GM12878 (cell line): ENCODE results near the gene SLC25A17. TPM values are rescaled to one million over a fixed set of nuclear protein-coding genes. Genes with fewer than 3 reads are reported as not detected.

Source experiments
- ATAC-seq: fragments of 200-7000 bp; cut with Tn5 transposase; 3 replicates; pipeline ENCODE4 v1.9.1; 2020; ENCODE audit warnings: mild to moderate bottlenecking, moderate library complexity
- BruUV-seq: library from RNA; stranded (reverse); fragments of 400-500 nt; replicated peaks from 2 replicates; lab custom pipeline; 2021; lab: Mats Ljungman, UMichigan
- CTCF ChIA-PET: fragments of 300-600 bp; sonication (Branson Sonifier 250); formaldehyde crosslinking; extraction: SDS; loops from one replicate; lab custom pipeline; 2021; ENCODE audit warnings: inconsistent platforms; lab: Yijun Ruan, JAX
- POLR2A ChIA-PET: fragments of 350-600 bp; formaldehyde crosslinking; extraction: SDS; loops from one replicate; lab custom pipeline; 2021; ENCODE audit warnings: inconsistent platforms; lab: Charles Lee
- RAD21 ChIA-PET: fragments of 300-600 bp; sonication (Branson Sonifier 250); formaldehyde crosslinking; loops from one replicate; lab custom pipeline; 2023; ENCODE audit warnings: antibody characterized with exemption; ENCODE audit not compliant: unreplicated experiment; lab: Charles Lee
- SMC1A ChIA-PET: fragments of 300-600 bp; sonication (Branson Sonifier 250); formaldehyde crosslinking; loops from one replicate; lab custom pipeline; 2023; ENCODE audit not compliant: unreplicated experiment, uncharacterized antibody; lab: Charles Lee
- DNase-seq: peaks from one replicate; pipeline ENCODE4 v3.0.0-alpha.2; 2011; ENCODE audit warnings: low read depth, low spot score
- FAIRE-seq: peaks from 3 replicates; lab custom pipeline; 2011; peaks lifted over from hg19 to GRCh38; lab: Jason Lieb, UNC
- H2AFZ ChIP-seq: 2 replicates; pipeline ENCODE4 v1.6.0; 2011; ENCODE audit warnings: low read depth, low read length, control low read depth; ENCODE audit not compliant: control insufficient read depth
- H3K27ac ChIP-seq: 2 replicates; pipeline ENCODE4 v1.5.1; 2011; ENCODE audit warnings: control low read depth; ENCODE audit not compliant: control insufficient read depth, insufficient read depth
- H3K27me3 ChIP-seq, 2 experiments: replicated peaks in 1 of 2; 2 replicates each; pipeline versions ENCODE4 v1.6.0 to v1.6.1; 2011; ENCODE audit warnings: low read length in 1 of 2; ENCODE audit not compliant: control insufficient read depth in 2 of 2, insufficient read depth in 2 of 2
- H3K36me3 ChIP-seq, 2 experiments: 2 replicates each; pipeline ENCODE4 v1.5.1; 2011; ENCODE audit warnings: low read length in 1 of 2; ENCODE audit not compliant: control insufficient read depth in 2 of 2, insufficient read depth in 2 of 2
- H3K4me1 ChIP-seq: 2 replicates; pipeline ENCODE4 v1.6.1; 2011; ENCODE audit warnings: mild to moderate bottlenecking, low read length, moderate library complexity, mixed read lengths; ENCODE audit not compliant: control insufficient read depth, insufficient read depth
- H3K4me2 ChIP-seq: 2 replicates; pipeline ENCODE4 v1.6.0; 2011; ENCODE audit warnings: control low read depth; ENCODE audit not compliant: control insufficient read depth, insufficient read depth
- H3K4me3 ChIP-seq: fragments of 200-600 bp; sonication (generic); 2 replicates; pipeline ENCODE4 v1.5.1; 2016
- H3K79me2 ChIP-seq: 2 replicates; pipeline ENCODE4 v1.6.0; 2011; ENCODE audit warnings: low read length; ENCODE audit not compliant: control insufficient read depth, insufficient read depth
- H3K9ac ChIP-seq: 2 replicates; pipeline ENCODE4 v1.8.0; 2011; ENCODE audit warnings: low read length, control low read depth, mixed read lengths; ENCODE audit not compliant: control insufficient read depth, insufficient read depth
- H3K9me3 ChIP-seq: replicated peaks from 3 replicates; pipeline ENCODE4 v1.5.1; 2011; ENCODE audit warnings: mild to moderate bottlenecking, low read length; ENCODE audit not compliant: control insufficient read depth, insufficient read depth
- H4K20me1 ChIP-seq: 2 replicates; pipeline ENCODE4 v1.6.0; 2011; ENCODE audit not compliant: control insufficient read depth, insufficient read depth
- KAT2A ChIP-seq: conservative IDR thresholded peaks from 2 replicates; pipeline ENCODE4 v1.6.1; 2011; ENCODE audit warnings: low read depth, low read length; ENCODE audit not compliant: control insufficient read depth
- NR2C2 ChIP-seq: IDR thresholded peaks from 2 replicates; pipeline ENCODE4 v1.6.1; 2011; ENCODE audit warnings: borderline replicate concordance, low read depth; ENCODE audit not compliant: control insufficient read depth, insufficient read length
- POLR2A ChIP-seq: IDR thresholded peaks from 2 replicates; pipeline ENCODE4 v1.6.1; 2011; ENCODE audit warnings: low read depth, mild to moderate bottlenecking, low read length
- RAD51 ChIP-seq: fragments of 450-650 bp; IDR thresholded peaks from 2 replicates; pipeline ENCODE4 v1.6.1; 2016; ENCODE audit warnings: moderate library complexity, mild to moderate bottlenecking, inconsistent platforms
- SMAD1 ChIP-seq: fragments of 450-650 bp; IDR thresholded peaks from 2 replicates; pipeline ENCODE4 v1.6.1; 2018; ENCODE audit warnings: mild to moderate bottlenecking, low read depth; ENCODE audit not compliant: partially characterized antibody
- SPI1 ChIP-seq: IDR thresholded peaks from 2 replicates; pipeline ENCODE4 v1.6.1; 2011; ENCODE audit warnings: low read depth, mild to moderate bottlenecking, low read length, moderate library complexity, borderline replicate concordance; ENCODE audit not compliant: insufficient read depth
- SREBF2 ChIP-seq: IDR thresholded peaks from 2 replicates; pipeline ENCODE4 v1.6.1; 2012; ENCODE audit warnings: mild to moderate bottlenecking, low read length
- TCF3 ChIP-seq: IDR thresholded peaks from 2 replicates; pipeline ENCODE4 v1.6.1; 2012; ENCODE audit warnings: low read depth, mild to moderate bottlenecking, low read length, borderline replicate concordance; ENCODE audit not compliant: insufficient read depth
- ZNF207 ChIP-seq: fragments of 450-650 bp; IDR thresholded peaks from 2 replicates; pipeline ENCODE4 v1.6.1; 2014; ENCODE audit warnings: antibody characterized with exemption, mild to moderate bottlenecking, borderline replicate concordance
- ZNF24 ChIP-seq: fragments of 450-650 bp; IDR thresholded peaks from 2 replicates; pipeline ENCODE4 v1.6.1; 2017; ENCODE audit warnings: antibody characterized with exemption, mild to moderate bottlenecking
- WGBS: methylation state at CpG from one replicate; pipeline ENCODE4 v1.1.6; 2016; ENCODE audit warnings: low lambda C conversion rate; ENCODE audit not compliant: insufficient replicate concordance, insufficient coverage; ENCODE audit errors: missing lambda C conversion rate; 5-methylcytosine and 5-hydroxymethylcytosine counted together
- in situ Hi-C: fragments of 300-500 bp; cut with MboI; formaldehyde crosslinking; loops from 9 replicates; pipeline ENCODE4 v1.14.3; 2018; ENCODE audit warnings: mixed read lengths
- intact Hi-C: fragments of 100-400 bp; cut with micrococcal nuclease; formaldehyde crosslinking; loops from one replicate; pipeline ENCODE4 v1.14.2; 2022; ENCODE audit not compliant: unreplicated experiment
- polyA plus RNA-seq, 11 experiments: library from polyadenylated mRNA; depleted of rRNA in 4 of 11; unstranded in 6 of 11; stranded (reverse) in 5 of 11; fragments of >200 nt; fragmentation: Nextera tagmentation in 4 of 11; fragmentation: Illumina TruSeq in 1 of 11; extraction: Ambion mirVana in 4 of 11; extraction: Trizol in 1 of 11; gene quantifications; 1 replicate in 1 of 11; 2 replicates in 10 of 11; pipeline versions ENCODE4 v1.2.1 to v1.2.3, GENCODE V29; 2011 to 2016; ENCODE audit warnings: inconsistent platforms in 2 of 11, missing spikeins in 2 of 11, low read depth in 1 of 11
- total RNA-seq, 4 experiments: library from RNA; depleted of rRNA in 3 of 4; stranded (reverse); fragments of >200 nt in 3 of 4; fragmentation: Illumina TruSeq in 1 of 4; extraction: Trizol in 1 of 4; gene quantifications; 2 replicates each; pipeline versions ENCODE4 v1.2.1 to v1.2.3, GENCODE V29; 2013 to 2021
- TF ChIP-seq, protein P1 (sequence below): IDR thresholded peaks from 2 replicates; pipeline ENCODE4 v1.6.1; 2012; ENCODE audit warnings: low read depth, low read length, improper control_type of control experiment
- TF ChIP-seq, protein P2 (sequence below): fragments of 450-650 bp; IDR thresholded peaks from 2 replicates; pipeline ENCODE4 v1.6.1; 2017; ENCODE audit warnings: borderline replicate concordance
- TF ChIP-seq, protein P3 (sequence below): IDR thresholded peaks from 2 replicates; pipeline ENCODE4 v1.6.1; 2011; ENCODE audit warnings: low read depth, low read length, improper control_type of control experiment, borderline replicate concordance

SLC25A17 gene
- total and polyA plus RNA-seq, 10 of the 15 experiments (the other 5 are each of a cell fraction or from before 2014, with no cell fraction given) = 37.5 to 113 (median 62.3) TPM

DNA sequence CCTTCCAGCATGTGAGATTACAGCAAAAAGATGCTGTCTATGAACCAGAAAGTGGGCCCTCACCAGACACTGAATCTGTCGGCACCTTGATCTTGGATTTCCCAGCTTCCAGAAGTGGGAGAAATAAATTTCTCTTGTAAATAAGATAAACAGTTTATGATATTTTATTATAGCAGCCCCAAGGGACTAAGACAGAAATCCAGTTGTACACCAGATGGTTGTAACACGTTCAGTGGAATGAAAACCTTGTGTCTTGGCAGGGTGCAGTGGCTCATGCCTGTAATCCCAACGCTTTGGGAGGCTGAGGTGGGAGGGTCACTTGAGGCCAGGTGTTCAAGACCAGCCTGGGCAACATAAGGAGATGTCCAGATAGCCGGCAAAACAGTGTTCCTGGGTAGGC lies 78.0 kb downstream of the SLC25A17 start:
- ChIA-PET CTCF (no interaction called here), POLR2A (no interaction called here)

More for the DNA sequence above, 78.0 kb downstream of the SLC25A17 start:
- 18% methylated on average over 4 of the region's 4 CpGs for WGBS
- no peaks in the 10 kb centered on the region for H3K9me3 ChIP-seq
- FAIRE-seq (no peak), DNase-seq (no peak), ATAC-seq (no peak)
- intact Hi-C loops (no loop called here), in situ Hi-C loops (no loop called here)
- BruUV-seq = no TSS peak
- no peak overlapping the region for H3K27ac ChIP-seq
- no peaks in the 10 kb centered on the region for H3K4me1 ChIP-seq
- H3K79me2 ChIP-seq = no peaks in the 10 kb centered on the region
- no peak overlapping the region for H3K4me3 ChIP-seq
- H3K9ac ChIP-seq = no peak overlapping the region
- no peaks in the 10 kb centered on the region for H3K27me3 ChIP-seq
- SMC1A ChIA-PET = no interaction called here
- H3K36me3 ChIP-seq = no peaks in the 10 kb centered on the region
- no peak overlapping the region for H2AFZ ChIP-seq
- no peak overlapping the region for H3K4me2 ChIP-seq
- no peaks in the 10 kb centered on the region for H4K20me1 ChIP-seq
- RAD21 ChIA-PET = interaction anchor here (1.1 kb wide), 1 partner anchor 11 kb away, joined by 3 read pairs; no protein-coding TSS in a partner anchor
- TF ChIP-seq RAD51 = no peak
- TF ChIP-seq TCF3 = no peak
- TF ChIP-seq ZNF24 = no peak
- TF ChIP-seq, protein P1, sequence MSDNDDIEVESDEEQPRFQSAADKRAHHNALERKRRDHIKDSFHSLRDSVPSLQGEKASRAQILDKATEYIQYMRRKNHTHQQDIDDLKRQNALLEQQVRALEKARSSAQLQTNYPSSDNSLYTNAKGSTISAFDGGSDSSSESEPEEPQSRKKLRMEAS = no peak
- TF ChIP-seq, protein P2, sequence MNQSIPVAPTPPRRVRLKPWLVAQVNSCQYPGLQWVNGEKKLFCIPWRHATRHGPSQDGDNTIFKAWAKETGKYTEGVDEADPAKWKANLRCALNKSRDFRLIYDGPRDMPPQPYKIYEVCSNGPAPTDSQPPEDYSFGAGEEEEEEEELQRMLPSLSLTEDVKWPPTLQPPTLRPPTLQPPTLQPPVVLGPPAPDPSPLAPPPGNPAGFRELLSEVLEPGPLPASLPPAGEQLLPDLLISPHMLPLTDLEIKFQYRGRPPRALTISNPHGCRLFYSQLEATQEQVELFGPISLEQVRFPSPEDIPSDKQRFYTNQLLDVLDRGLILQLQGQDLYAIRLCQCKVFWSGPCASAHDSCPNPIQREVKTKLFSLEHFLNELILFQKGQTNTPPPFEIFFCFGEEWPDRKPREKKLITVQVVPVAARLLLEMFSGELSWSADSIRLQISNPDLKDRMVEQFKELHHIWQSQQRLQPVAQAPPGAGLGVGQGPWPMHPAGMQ = no peak
- TF ChIP-seq ZNF207 = no peak
- TF ChIP-seq POLR2A = no peak
- TF ChIP-seq SMAD1 = no peak
- TF ChIP-seq SREBF2 = no peak
- TF ChIP-seq, protein P3, sequence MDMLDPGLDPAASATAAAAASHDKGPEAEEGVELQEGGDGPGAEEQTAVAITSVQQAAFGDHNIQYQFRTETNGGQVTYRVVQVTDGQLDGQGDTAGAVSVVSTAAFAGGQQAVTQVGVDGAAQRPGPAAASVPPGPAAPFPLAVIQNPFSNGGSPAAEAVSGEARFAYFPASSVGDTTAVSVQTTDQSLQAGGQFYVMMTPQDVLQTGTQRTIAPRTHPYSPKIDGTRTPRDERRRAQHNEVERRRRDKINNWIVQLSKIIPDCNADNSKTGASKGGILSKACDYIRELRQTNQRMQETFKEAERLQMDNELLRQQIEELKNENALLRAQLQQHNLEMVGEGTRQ = no peak
- no peak for TF ChIP-seq NR2C2
- no peak for TF ChIP-seq KAT2A
- no peak for TF ChIP-seq SPI1
- TF ChIP-seq, all 136 proteins: peak for 0
